IMR-90 (cell line): Measurements from ENCODE around the gene PHC3. TPM values are rescaled to one million over a fixed set of nuclear protein-coding genes. Genes with fewer than 3 reads are reported as not detected.

ENCODE experiments used
- ATAC-seq: fragments of 200-7000 bp; cut with Tn5 transposase; 2 replicates; pipeline ENCODE4 v1.9.1; 2020; ENCODE audit warnings: low read depth, mild to moderate bottlenecking, moderate library complexity
- BruUV-seq: library from RNA; stranded (reverse); fragments of 400-500 nt; replicated peaks from 2 replicates; lab custom pipeline; 2021; lab: Mats Ljungman, UMichigan
- CTCF ChIA-PET: fragments of 300-600 bp; formaldehyde crosslinking; extraction: SDS; loops from one replicate; lab custom pipeline; 2021; ENCODE audit warnings: antibody characterized with exemption; lab: Yijun Ruan, JAX
- POLR2A ChIA-PET: fragments of 300-600 bp; sonication (Branson Sonifier 250); formaldehyde crosslinking; loops from one replicate; lab custom pipeline; 2022; ENCODE audit warnings: antibody characterized with exemption; ENCODE audit not compliant: unreplicated experiment; lab: Charles Lee
- DNase-seq: peaks from one replicate; pipeline ENCODE4 v3.0.0; 2013
- H2AFZ ChIP-seq: replicated peaks from 2 replicates; pipeline ENCODE3; 2013; ENCODE audit warnings: low read length, mild to moderate bottlenecking; ENCODE audit not compliant: poor library complexity
- H2AK5ac ChIP-seq: 2 replicates; pipeline ENCODE4 v1.6.1; 2013; ENCODE audit warnings: low read depth, low read length, inconsistent platforms
- H2AK9ac ChIP-seq: replicated peaks from 2 replicates; pipeline ENCODE3; 2013; ENCODE audit warnings: mild to moderate bottlenecking, low read depth, low read length, moderate library complexity; ENCODE audit not compliant: poor library complexity
- H2BK120ac ChIP-seq: 2 replicates; pipeline ENCODE4 v1.6.1; 2013; ENCODE audit warnings: low read depth, low read length, inconsistent platforms
- H2BK15ac ChIP-seq: 3 replicates; pipeline ENCODE4 v1.6.1; 2013; ENCODE audit warnings: low read depth, low read length, inconsistent platforms
- H2BK20ac ChIP-seq: 2 replicates; pipeline ENCODE4 v1.6.1; 2013; ENCODE audit warnings: low read depth, mild to moderate bottlenecking, inconsistent platforms, low read length, moderate library complexity
- H2BK5ac ChIP-seq: 2 replicates; pipeline ENCODE4 v1.6.1; 2013; ENCODE audit warnings: mild to moderate bottlenecking, low read depth, low read length, inconsistent platforms; ENCODE audit not compliant: poor library complexity, severe bottlenecking
- H3K14ac ChIP-seq: replicated peaks from 2 replicates; pipeline ENCODE4 v1.6.1; 2013; ENCODE audit warnings: low read depth, low read length, inconsistent platforms
- H3K18ac ChIP-seq: 2 replicates; pipeline ENCODE4 v1.6.1; 2013; ENCODE audit warnings: low read depth, low read length, control low read depth
- H3K23ac ChIP-seq: 2 replicates; pipeline ENCODE4 v1.6.1; 2013; ENCODE audit warnings: low read depth, low read length, inconsistent platforms
- H3K27ac ChIP-seq: 2 replicates; pipeline ENCODE4 v1.5.1; 2013; ENCODE audit warnings: mild to moderate bottlenecking, control low read depth, low read length; ENCODE audit not compliant: insufficient read depth
- H3K27me3 ChIP-seq: 2 replicates; pipeline ENCODE4 v1.6.1; 2013; ENCODE audit warnings: low read length; ENCODE audit not compliant: control insufficient read depth, insufficient read depth
- H3K36me3 ChIP-seq: 2 replicates; pipeline ENCODE4 v1.6.1; 2013; ENCODE audit warnings: low read length, mixed read lengths; ENCODE audit not compliant: control insufficient read depth, insufficient read depth
- H3K4ac ChIP-seq: 2 replicates; pipeline ENCODE4 v1.6.1; 2013; ENCODE audit warnings: low read depth, low read length, inconsistent platforms
- H3K4me1 ChIP-seq: 2 replicates; pipeline ENCODE4 v1.6.1; 2013; ENCODE audit warnings: low read length, mixed read lengths; ENCODE audit not compliant: control insufficient read depth, insufficient read depth
- H3K4me2 ChIP-seq: 2 replicates; pipeline ENCODE4 v1.6.1; 2013; ENCODE audit warnings: low read depth, mild to moderate bottlenecking, control low read depth, low read length, moderate library complexity
- H3K4me3 ChIP-seq: 2 replicates; pipeline ENCODE4 v1.5.1; 2013; ENCODE audit warnings: low read depth, mild to moderate bottlenecking, control low read depth, low read length, moderate library complexity; ENCODE audit not compliant: insufficient read depth
- H3K56ac ChIP-seq: 2 replicates; pipeline ENCODE4 v1.6.1; 2013; ENCODE audit warnings: low read length, inconsistent platforms; ENCODE audit not compliant: insufficient read depth; ENCODE audit errors: extremely low read depth
- H3K79me1 ChIP-seq, 2 experiments: 2 replicates each; pipeline ENCODE4 v1.6.1; 2013; ENCODE audit warnings: low read length in 2 of 2, inconsistent platforms in 1 of 2, low read depth in 1 of 2
- H3K9ac ChIP-seq: 2 replicates; pipeline ENCODE4 v1.6.1; 2013; ENCODE audit warnings: low read depth, low read length, control low read depth
- H3K9me1 ChIP-seq: 2 replicates; pipeline ENCODE4 v1.6.1; 2013; ENCODE audit warnings: low read length, inconsistent platforms; ENCODE audit not compliant: insufficient read depth
- H3K9me3 ChIP-seq: 2 replicates; pipeline ENCODE4 v1.6.1; 2013; ENCODE audit warnings: low read length; ENCODE audit not compliant: control insufficient read depth, insufficient read depth
- H4K20me1 ChIP-seq: 2 replicates; pipeline ENCODE4 v1.6.1; 2013; ENCODE audit warnings: low read length, inconsistent platforms; ENCODE audit not compliant: insufficient read depth
- H4K5ac ChIP-seq: 2 replicates; pipeline ENCODE4 v1.6.1; 2013; ENCODE audit warnings: mild to moderate bottlenecking, low read depth, low read length, control low read depth
- H4K8ac ChIP-seq, 2 experiments: 2 replicates each; pipeline ENCODE4 v1.6.1; 2013; ENCODE audit warnings: low read depth in 2 of 2, low read length in 2 of 2, control low read depth in 1 of 2, inconsistent platforms in 1 of 2
- H4K91ac ChIP-seq: 2 replicates; pipeline ENCODE4 v1.6.1; 2013; ENCODE audit warnings: low read depth, low read length, inconsistent platforms; ENCODE audit not compliant: insufficient read depth
- BHLHE40 ChIP-seq: fragments of 150-350 bp; IDR thresholded peaks from 2 replicates; pipeline ENCODE4 v1.6.1; 2016; ENCODE audit warnings: mild to moderate bottlenecking, low read depth, low read length
- CEBPB ChIP-seq: IDR thresholded peaks from 2 replicates; pipeline ENCODE4 v1.6.1; 2012; ENCODE audit warnings: low read depth, low read length, improper control_type of control experiment
- CHD1 ChIP-seq: IDR thresholded peaks from 2 replicates; pipeline ENCODE4 v1.6.1; 2012; ENCODE audit warnings: low read depth, low read length, improper control_type of control experiment
- CTCF ChIP-seq: conservative IDR thresholded peaks from 2 replicates; pipeline ENCODE4 v1.5.1; 2012; ENCODE audit warnings: mild to moderate bottlenecking, low read depth, low read length, improper control_type of control experiment
- ELK1 ChIP-seq: fragments of 150-350 bp; IDR thresholded peaks from 2 replicates; pipeline ENCODE4 v1.6.1; 2016; ENCODE audit warnings: low read depth, mild to moderate bottlenecking, low read length, moderate library complexity, borderline replicate concordance
- FOS ChIP-seq: fragments of 150-350 bp; IDR thresholded peaks from 2 replicates; pipeline ENCODE4 v1.6.1; 2016; ENCODE audit warnings: low read depth, low read length
- MAFK ChIP-seq: IDR thresholded peaks from 2 replicates; pipeline ENCODE4 v1.6.1; 2012; ENCODE audit warnings: low read depth, low read length, improper control_type of control experiment
- MAZ ChIP-seq: IDR thresholded peaks from 2 replicates; pipeline ENCODE4 v1.6.1; 2012; ENCODE audit warnings: low read depth, mild to moderate bottlenecking, low read length, improper control_type of control experiment, moderate library complexity, borderline replicate concordance
- MXI1 ChIP-seq: IDR thresholded peaks from 2 replicates; pipeline ENCODE4 v1.6.1; 2012; ENCODE audit warnings: low read depth, mild to moderate bottlenecking, low read length, moderate library complexity, borderline replicate concordance
- NFE2L2 ChIP-seq: fragments of 150-350 bp; IDR thresholded peaks from 2 replicates; pipeline ENCODE4 v1.6.1; 2016; ENCODE audit warnings: low read depth, mild to moderate bottlenecking, low read length
- POLR2A ChIP-seq: IDR thresholded peaks from 2 replicates; pipeline ENCODE4 v1.6.1; 2012; ENCODE audit warnings: mild to moderate bottlenecking, low read depth, low read length
- RAD21 ChIP-seq: IDR thresholded peaks from 2 replicates; pipeline ENCODE4 v1.6.1; 2012; ENCODE audit warnings: low read length, improper control_type of control experiment
- RCOR1 ChIP-seq: IDR thresholded peaks from 2 replicates; pipeline ENCODE4 v1.6.1; 2012; ENCODE audit warnings: mild to moderate bottlenecking, low read length, improper control_type of control experiment; ENCODE audit not compliant: insufficient replicate concordance
- RFX5 ChIP-seq: IDR thresholded peaks from 2 replicates; pipeline ENCODE4 v1.8.0; 2012; ENCODE audit warnings: low read depth, mild to moderate bottlenecking, low read length, moderate library complexity
- SMC3 ChIP-seq: fragments of 150-350 bp; IDR thresholded peaks from 2 replicates; pipeline ENCODE4 v1.6.1; 2016; ENCODE audit warnings: low read depth, mild to moderate bottlenecking, antibody characterized with exemption, low read length, moderate library complexity
- WGBS, 2 experiments: methylation state at CpG; one replicate each; pipeline versions ENCODE4 v1.1.5 to v1.1.7; 2013; ENCODE audit warnings: missing lambda C conversion rate in 2 of 2; ENCODE audit not compliant: insufficient read length in 1 of 2; ENCODE audit errors: extremely low coverage in 2 of 2; 5-methylcytosine and 5-hydroxymethylcytosine counted together
- dilution Hi-C: fragments of 300-500 bp; cut with HindIII; formaldehyde crosslinking; loops from one replicate; pipeline ENCODE4 v1.14.3; 2018; ENCODE audit warnings: low sequenced_read_pairs; ENCODE audit not compliant: unreplicated experiment
- in situ Hi-C: fragments of 300-500 bp; cut with MboI; formaldehyde crosslinking; loops from 3 replicates; pipeline ENCODE4 v1.14.3; 2019; ENCODE audit warnings: low sequenced_read_pairs, inconsistent platforms, mixed read lengths
- intact Hi-C: fragments of 100-400 bp; cut with micrococcal nuclease; formaldehyde crosslinking; loops from 2 replicates; pipeline ENCODE4 v1.10.0; 2022
- polyA plus RNA-seq, 3 experiments: library from polyadenylated mRNA; depleted of rRNA; stranded (reverse); fragments of >200 nt; gene quantifications; 2 replicates each; pipeline ENCODE4 v1.2.3, GENCODE V29; 2012; ENCODE audit warnings: low replicate concordance in 1 of 3
- total RNA-seq: library from RNA; depleted of rRNA; stranded (reverse); fragments of >200 nt; gene quantifications from 2 replicates; pipeline ENCODE4 v1.2.3, GENCODE V29; 2012
- TF ChIP-seq, protein P1 (sequence below): fragments of 150-350 bp; IDR thresholded peaks from 2 replicates; pipeline ENCODE4 v1.6.1; 2017; ENCODE audit warnings: mild to moderate bottlenecking, antibody characterized with exemption, low read length, low read depth

Gene PHC3
- total and polyA plus RNA-seq, 2 of the 4 experiments (the other 2 are of a cell fraction) = 18.3 to 26.3 TPM

DNA sequence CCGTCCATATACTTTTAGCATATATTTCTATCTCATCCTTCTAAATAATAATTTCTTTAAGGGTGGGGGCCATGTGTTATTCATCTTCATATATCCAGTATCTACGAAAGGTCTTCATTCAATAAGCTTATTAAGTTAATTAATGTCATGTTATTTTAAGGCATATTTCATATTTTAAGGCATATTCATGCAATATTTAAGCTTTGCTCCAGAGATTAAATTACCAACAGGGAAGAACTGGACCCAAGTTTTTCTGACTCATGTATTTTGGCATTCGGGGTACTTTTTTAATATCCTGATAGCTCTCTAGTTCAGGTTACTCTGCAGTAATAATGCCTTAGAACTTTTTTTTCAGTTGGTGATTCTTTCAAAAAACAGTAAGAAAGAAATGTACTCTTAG lies 27.4 kb downstream of the PHC3 start:
- dilution Hi-C loops (no loop called here), in situ Hi-C loops (no loop called here), intact Hi-C loops (no loop called here)
- peaks cover 14% of the 10 kb centered on the region for H3K4me1 ChIP-seq
- no peak overlapping the region for H3K56ac ChIP-seq
- TF ChIP-seq SMC3 (no peak), RCOR1 (no peak), MAFK (no peak), NFE2L2 (no peak), POLR2A (no peak), BHLHE40 (no peak), FOS (no peak), CEBPB (no peak), RFX5 (no peak), ELK1 (no peak), MAZ (no peak), MXI1 (no peak), RAD21 (no peak), CHD1 (no peak), CTCF (no peak)
- TF ChIP-seq, protein P1, sequence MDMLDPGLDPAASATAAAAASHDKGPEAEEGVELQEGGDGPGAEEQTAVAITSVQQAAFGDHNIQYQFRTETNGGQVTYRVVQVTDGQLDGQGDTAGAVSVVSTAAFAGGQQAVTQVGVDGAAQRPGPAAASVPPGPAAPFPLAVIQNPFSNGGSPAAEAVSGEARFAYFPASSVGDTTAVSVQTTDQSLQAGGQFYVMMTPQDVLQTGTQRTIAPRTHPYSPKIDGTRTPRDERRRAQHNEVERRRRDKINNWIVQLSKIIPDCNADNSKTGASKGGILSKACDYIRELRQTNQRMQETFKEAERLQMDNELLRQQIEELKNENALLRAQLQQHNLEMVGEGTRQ = no peak
- H4K8ac ChIP-seq = no peak overlapping the region
- peaks cover 25 to 54% of the 10 kb centered on the region in 2 experiments for H3K79me1 ChIP-seq
- no TSS peak for BruUV-seq
- H2BK20ac ChIP-seq = no peak overlapping the region
- H3K9me3 ChIP-seq = no peaks in the 10 kb centered on the region
- H3K9ac ChIP-seq = no peak overlapping the region
- no peak overlapping the region for H2AK9ac ChIP-seq
- H4K5ac ChIP-seq = no peak overlapping the region
- H3K14ac ChIP-seq = no peak overlapping the region
- no peak overlapping the region for H2AK5ac ChIP-seq
- DNase-seq (peak; percentile 60), ATAC-seq (peak; percentile 70)
- no peak overlapping the region for H3K4me3 ChIP-seq
- no peak overlapping the region for H2BK15ac ChIP-seq
- no peak overlapping the region for H3K18ac ChIP-seq
- WGBS, 2 experiments = no CpG with 5 or more reads among the region's 3 CpGs
- H3K27me3 ChIP-seq = no peaks in the 10 kb centered on the region
- H2AFZ ChIP-seq = no peak overlapping the region
- H3K9me1 ChIP-seq = peaks cover 14% of the 10 kb centered on the region
- H3K23ac ChIP-seq = no peak overlapping the region
- POLR2A ChIA-PET = no interaction called here
- no peak overlapping the region for H3K4ac ChIP-seq
- CTCF ChIA-PET = no interaction called here
- peaks cover 35% of the 10 kb centered on the region for H4K20me1 ChIP-seq
- no peak overlapping the region for H3K27ac ChIP-seq
- H3K4me2 ChIP-seq = no peak overlapping the region
- no peak overlapping the region for H4K91ac ChIP-seq
- no peak overlapping the region for H2BK120ac ChIP-seq
- H2BK5ac ChIP-seq = no peak overlapping the region
- peaks cover 17% of the 10 kb centered on the region for H3K36me3 ChIP-seq
